ENCODE data around the gene CTIF.

DNA sequence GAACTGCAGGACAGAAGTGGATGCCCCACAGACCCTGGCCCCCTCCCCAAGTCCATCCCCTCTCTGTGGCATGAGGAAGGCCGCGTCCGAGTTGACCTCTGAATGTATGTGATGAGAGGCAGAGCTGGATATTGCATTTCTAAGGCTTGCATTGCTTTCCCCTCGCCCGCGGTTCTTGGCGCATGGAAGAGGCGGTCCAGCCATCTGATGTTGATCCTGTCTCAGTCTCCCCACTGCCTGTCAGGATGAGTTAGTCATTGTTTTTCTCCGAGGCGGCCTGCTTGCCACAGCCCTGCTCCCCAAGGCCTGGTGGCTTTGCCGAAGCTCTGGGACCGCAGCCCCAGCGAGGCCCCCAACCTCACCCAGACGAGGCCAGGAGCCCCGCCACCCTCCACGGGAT, 323.3 kb downstream of the CTIF start:
- TF ChIP-seq YY1 (IDR thresholded peaks at IDR 0.05) (no peak), RAD21 (IDR thresholded peaks at IDR 0.05) (no peak), SP1 (IDR thresholded peaks at IDR 0.05) (no peak), TAF1 (conservative IDR thresholded peaks at IDR 0.05) (no peak)
- TF ChIP-seq, protein P1, sequence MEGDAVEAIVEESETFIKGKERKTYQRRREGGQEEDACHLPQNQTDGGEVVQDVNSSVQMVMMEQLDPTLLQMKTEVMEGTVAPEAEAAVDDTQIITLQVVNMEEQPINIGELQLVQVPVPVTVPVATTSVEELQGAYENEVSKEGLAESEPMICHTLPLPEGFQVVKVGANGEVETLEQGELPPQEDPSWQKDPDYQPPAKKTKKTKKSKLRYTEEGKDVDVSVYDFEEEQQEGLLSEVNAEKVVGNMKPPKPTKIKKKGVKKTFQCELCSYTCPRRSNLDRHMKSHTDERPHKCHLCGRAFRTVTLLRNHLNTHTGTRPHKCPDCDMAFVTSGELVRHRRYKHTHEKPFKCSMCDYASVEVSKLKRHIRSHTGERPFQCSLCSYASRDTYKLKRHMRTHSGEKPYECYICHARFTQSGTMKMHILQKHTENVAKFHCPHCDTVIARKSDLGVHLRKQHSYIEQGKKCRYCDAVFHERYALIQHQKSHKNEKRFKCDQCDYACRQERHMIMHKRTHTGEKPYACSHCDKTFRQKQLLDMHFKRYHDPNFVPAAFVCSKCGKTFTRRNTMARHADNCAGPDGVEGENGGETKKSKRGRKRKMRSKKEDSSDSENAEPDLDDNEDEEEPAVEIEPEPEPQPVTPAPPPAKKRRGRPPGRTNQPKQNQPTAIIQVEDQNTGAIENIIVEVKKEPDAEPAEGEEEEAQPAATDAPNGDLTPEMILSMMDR (IDR thresholded peaks at IDR 0.05; ENCODE audit: low read depth, low read length, missing input control) = no peak

Data from liver (tissue), 3 donors.